ENCODE data around the gene SETD7. TPM values are rescaled to one million over a fixed set of nuclear protein-coding genes. Genes with fewer than 3 reads are reported as not detected.
A peak's percentile ranks its signal among the peaks of the same experiment; 100 is the strongest.

SETD7 gene
- total and polyA plus RNA-seq, 2 donors (not counting 1 experiment from before 2014, with no cell fraction given) = 37.5 to 80.8 TPM

DNA sequence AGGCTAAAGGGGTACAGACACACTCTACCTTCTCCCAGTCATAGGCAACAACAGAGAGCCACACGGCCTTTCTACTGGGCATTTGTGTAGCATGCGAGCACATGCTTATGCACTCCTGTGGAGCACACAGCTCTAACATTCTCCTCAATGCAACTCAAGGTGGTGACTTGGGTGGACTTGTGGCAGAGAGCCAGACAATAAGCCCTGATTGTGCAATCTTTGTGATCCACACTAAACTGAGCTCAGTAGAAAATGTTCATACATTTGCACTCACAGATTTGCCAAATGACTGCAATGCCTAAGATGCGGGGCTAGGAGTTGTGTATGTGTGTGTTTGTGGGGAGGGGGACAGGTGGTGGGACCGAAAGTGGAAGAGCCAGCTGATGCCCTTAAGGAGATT lies 31.4 kb upstream of the SETD7 start:
- Histone ChIP-seq H2AFZ (ENCODE audit: low read length) (no peak overlapping the region), H3K27me3 (ENCODE audit: control insufficient read depth, insufficient read depth, low read length) (no peaks in the 10 kb centered on the region), H3K79me2 (ENCODE audit: control insufficient read depth, insufficient read depth, low read length) (no peaks in the 10 kb centered on the region), H3K36me3 (ENCODE audit: control insufficient read depth, insufficient read depth, low read length) (no peaks in the 10 kb centered on the region), H3K9me3 (ENCODE audit: control insufficient read depth, insufficient read depth, low read depth, low read length) (no peaks in the 10 kb centered on the region), H3K9ac (ENCODE audit: insufficient read depth, low read length) (no peak overlapping the region), H3K4me1 (ENCODE audit: control insufficient read depth, extremely low read depth, insufficient read depth, low read length) (no peaks in the 10 kb centered on the region), H3K4me3 (replicated peaks in 1 of 4; ENCODE audit: control extremely low read depth in 1 of 4, insufficient read depth in 1 of 4, low read depth in 3 of 4, low read length in 4 of 4) (no peak overlapping the region), H3K4me2 (ENCODE audit: extremely low read depth, insufficient read depth, low read length) (no peak overlapping the region), H4K20me1 (ENCODE audit: control insufficient read depth, extremely low read depth, insufficient read depth, low read length) (no peaks in the 10 kb centered on the region), H3K27ac (ENCODE audit: insufficient read depth, low read length) (no peak overlapping the region)
- DNase-seq (ENCODE audit: low read depth in 2 of 2) = peak in 1 of 2 donors; percentile 20
- TF ChIP-seq CTCF (conservative IDR thresholded peaks at IDR 0.05 in 1 of 2, IDR thresholded peaks at IDR 0.05 in 1 of 2; ENCODE audit: low read depth in 1 of 2, low read length in 2 of 2) (no peak), EZH2 (IDR thresholded peaks at IDR 0.05; ENCODE audit: low read length, missing control alignments) (no peak)

- Histone ChIP-seq H2AFZ (ENCODE audit: low read length) (no peak overlapping the region), H3K9ac (ENCODE audit: insufficient read depth, low read length) (no peak overlapping the region), H3K27ac (ENCODE audit: insufficient read depth, low read length) (no peak overlapping the region), H3K79me2 (ENCODE audit: control insufficient read depth, insufficient read depth, low read length) (no peaks in the 10 kb centered on the region), H3K9me3 (ENCODE audit: control insufficient read depth, insufficient read depth, low read depth, low read length) (no peaks in the 10 kb centered on the region), H3K36me3 (ENCODE audit: control insufficient read depth, insufficient read depth, low read length) (no peaks in the 10 kb centered on the region), H3K4me2 (ENCODE audit: extremely low read depth, insufficient read depth, low read length) (no peak overlapping the region), H3K4me3 (replicated peaks in 1 of 4; ENCODE audit: control extremely low read depth in 1 of 4, insufficient read depth in 1 of 4, low read depth in 3 of 4, low read length in 4 of 4) (no peak overlapping the region), H3K27me3 (ENCODE audit: control insufficient read depth, insufficient read depth, low read length) (no peaks in the 10 kb centered on the region), H3K4me1 (ENCODE audit: control insufficient read depth, extremely low read depth, insufficient read depth, low read length) (no peaks in the 10 kb centered on the region), H4K20me1 (ENCODE audit: control insufficient read depth, extremely low read depth, insufficient read depth, low read length) (no peaks in the 10 kb centered on the region)
- TF ChIP-seq EZH2 (IDR thresholded peaks at IDR 0.05; ENCODE audit: low read length, missing control alignments) = no peak
- no peak for DNase-seq (ENCODE audit: low read depth in 2 of 2)
Observed at GRCh38 chr4:139585473-139585872, 29.5 kb upstream of the SETD7 start.

DNA sequence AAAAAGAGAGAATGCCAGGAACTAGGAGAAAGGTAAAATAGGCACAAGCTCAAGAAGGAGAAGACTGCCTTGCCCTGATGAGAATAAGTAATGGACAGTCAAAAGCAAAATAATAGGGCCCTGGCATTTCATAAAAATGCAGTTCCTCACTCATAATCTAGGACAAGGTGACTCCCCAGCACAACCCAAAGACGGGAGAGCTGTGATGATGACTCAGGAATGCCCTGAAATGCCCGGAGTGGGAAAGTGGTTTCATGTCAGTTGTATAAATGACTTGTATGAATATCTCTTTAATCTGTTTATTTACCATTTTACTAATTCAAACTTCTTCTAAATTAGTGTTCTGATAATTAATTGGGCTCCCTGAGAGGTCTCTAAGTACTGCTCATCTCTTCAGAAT lies 28.8 kb upstream of the SETD7 start:
- H3K9me3 ChIP-seq (ENCODE audit: control insufficient read depth, insufficient read depth, low read depth, low read length) = no peaks in the 10 kb centered on the region
- H3K9ac ChIP-seq (ENCODE audit: insufficient read depth, low read length) = no peak overlapping the region
- no peaks in the 10 kb centered on the region for H3K27me3 ChIP-seq (ENCODE audit: control insufficient read depth, insufficient read depth, low read length)
- no peaks in the 10 kb centered on the region for H4K20me1 ChIP-seq (ENCODE audit: control insufficient read depth, extremely low read depth, insufficient read depth, low read length)
- TF ChIP-seq EZH2 (IDR thresholded peaks at IDR 0.05; ENCODE audit: low read length, missing control alignments) = no peak
- no peak for TF ChIP-seq CTCF (conservative IDR thresholded peaks at IDR 0.05 in 1 of 2, IDR thresholded peaks at IDR 0.05 in 1 of 2; ENCODE audit: low read depth in 1 of 2, low read length in 2 of 2)
- no peak overlapping the region for H2AFZ ChIP-seq (ENCODE audit: low read length)
- DNase-seq (ENCODE audit: low read depth in 2 of 2) = peak in 1 of 2 donors; percentile 43
- no peak overlapping the region for H3K27ac ChIP-seq (ENCODE audit: insufficient read depth, low read length)
- no peaks in the 10 kb centered on the region for H3K79me2 ChIP-seq (ENCODE audit: control insufficient read depth, insufficient read depth, low read length)
- H3K4me2 ChIP-seq (ENCODE audit: extremely low read depth, insufficient read depth, low read length) = no peak overlapping the region
- no peak overlapping the region for H3K4me3 ChIP-seq (replicated peaks in 1 of 4; ENCODE audit: control extremely low read depth in 1 of 4, insufficient read depth in 1 of 4, low read depth in 3 of 4, low read length in 4 of 4)
- H3K4me1 ChIP-seq (ENCODE audit: control insufficient read depth, extremely low read depth, insufficient read depth, low read length) = no peaks in the 10 kb centered on the region
- no peaks in the 10 kb centered on the region for H3K36me3 ChIP-seq (ENCODE audit: control insufficient read depth, insufficient read depth, low read length)

Data from fibroblast of lung (primary cell).